Naive B cell (primary cell): ENCODE measurements around the gene PACS2. TPM values are rescaled to one million over a fixed set of nuclear protein-coding genes. Genes with fewer than 3 reads are reported as not detected.
"Not testable (repeated sequence)": the region's sequence is repeated elsewhere in the genome, so short reads cannot be mapped to it uniquely, and the experiment has no call there.

Experiments
- ATAC-seq, 2 donors: fragments of 150-1000 bp; cut with Tn5 transposase; 2 replicates each; pipeline ENCODE4 v1.10.0; 2021; ENCODE audit warnings: low read depth in 2 of 2, mild to moderate bottlenecking in 2 of 2, moderate library complexity in 2 of 2
- DNase-seq: peaks from one replicate; pipeline ENCODE4 v3.0.0; 2022
- H3K27ac Mint-ChIP-seq, 6 donors: one replicate each; pipeline ENCODE4 v1.8.0; 2020 to 2022; ENCODE audit warnings: mild to moderate bottlenecking in 6 of 6, mixed read lengths in 6 of 6, moderate library complexity in 5 of 6, inconsistent platforms in 2 of 6
- H3K27me3 Mint-ChIP-seq, 3 donors: one replicate each; pipeline ENCODE4 v1.8.0; 2021 to 2022; ENCODE audit warnings: mixed read lengths in 3 of 3, mild to moderate bottlenecking in 1 of 3
- H3K36me3 Mint-ChIP-seq, 2 donors: one replicate each; pipeline ENCODE4 v1.8.0; 2020 to 2022; ENCODE audit warnings: mixed read lengths in 2 of 2, inconsistent platforms in 1 of 2, mild to moderate bottlenecking in 1 of 2
- H3K4me1 Mint-ChIP-seq, 3 donors: one replicate each; pipeline ENCODE4 v1.8.0; 2020 to 2022; ENCODE audit warnings: mixed read lengths in 3 of 3, inconsistent platforms in 1 of 3, mild to moderate bottlenecking in 1 of 3, moderate library complexity in 1 of 3
- H3K4me3 Mint-ChIP-seq, 8 donors: one replicate each; pipeline ENCODE4 v1.8.0; 2020 to 2022; ENCODE audit warnings: mild to moderate bottlenecking in 8 of 8, mixed read lengths in 8 of 8, moderate library complexity in 8 of 8, inconsistent platforms in 2 of 8
- H3K9me3 Mint-ChIP-seq, 7 donors: one replicate each; pipeline ENCODE4 v1.8.0; 2020 to 2022; ENCODE audit warnings: mixed read lengths in 7 of 7, mild to moderate bottlenecking in 5 of 7, inconsistent platforms in 2 of 7, moderate library complexity in 1 of 7
- polyA plus RNA-seq, 6 donors: library from polyadenylated mRNA; unstranded; fragments of 300-500 nt; fragmentation: Illumina TruSeq; gene quantifications; one replicate each; pipeline ENCODE4 v1.2.3, GENCODE V29; 2021; ENCODE audit warnings: low read depth in 6 of 6

Gene PACS2
- polyA plus RNA-seq, 6 donors from 2014 or later: 1.3 to 3.7 (median 1.5) TPM

DNA sequence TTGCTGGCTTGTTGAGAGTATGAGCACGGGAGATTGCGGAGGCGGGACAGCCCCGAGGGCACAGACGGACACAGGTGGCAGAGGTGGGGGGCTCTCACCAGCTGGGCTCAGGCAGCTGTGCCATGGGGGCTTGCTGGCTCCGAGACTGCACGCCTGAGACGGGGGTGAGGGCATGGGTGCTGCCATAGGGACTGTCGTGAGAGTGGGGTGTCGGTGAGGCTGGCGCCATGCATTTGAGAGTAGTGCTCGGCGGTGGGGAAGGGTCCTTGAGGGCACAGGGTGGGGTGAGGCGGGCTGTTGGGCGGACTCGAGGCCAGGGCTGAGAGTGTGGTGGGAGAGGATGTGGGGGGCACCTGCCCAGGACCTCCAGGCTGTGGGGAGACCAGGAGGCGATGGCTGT is 43.1 kb downstream of the PACS2 start:
- Mint-ChIP-seq H3K4me1 (peaks cover 0 to 3% (median 0%) of the 10 kb centered on the region in 3 donors), H3K27ac (no peak overlapping the region), H3K36me3 (no peaks in the 10 kb centered on the region), H3K27me3 (no peaks in the 10 kb centered on the region), H3K9me3 (no peaks in the 10 kb centered on the region), H3K4me3 (no peak overlapping the region)
- DNase-seq: no peak
- no peak for ATAC-seq

DNA sequence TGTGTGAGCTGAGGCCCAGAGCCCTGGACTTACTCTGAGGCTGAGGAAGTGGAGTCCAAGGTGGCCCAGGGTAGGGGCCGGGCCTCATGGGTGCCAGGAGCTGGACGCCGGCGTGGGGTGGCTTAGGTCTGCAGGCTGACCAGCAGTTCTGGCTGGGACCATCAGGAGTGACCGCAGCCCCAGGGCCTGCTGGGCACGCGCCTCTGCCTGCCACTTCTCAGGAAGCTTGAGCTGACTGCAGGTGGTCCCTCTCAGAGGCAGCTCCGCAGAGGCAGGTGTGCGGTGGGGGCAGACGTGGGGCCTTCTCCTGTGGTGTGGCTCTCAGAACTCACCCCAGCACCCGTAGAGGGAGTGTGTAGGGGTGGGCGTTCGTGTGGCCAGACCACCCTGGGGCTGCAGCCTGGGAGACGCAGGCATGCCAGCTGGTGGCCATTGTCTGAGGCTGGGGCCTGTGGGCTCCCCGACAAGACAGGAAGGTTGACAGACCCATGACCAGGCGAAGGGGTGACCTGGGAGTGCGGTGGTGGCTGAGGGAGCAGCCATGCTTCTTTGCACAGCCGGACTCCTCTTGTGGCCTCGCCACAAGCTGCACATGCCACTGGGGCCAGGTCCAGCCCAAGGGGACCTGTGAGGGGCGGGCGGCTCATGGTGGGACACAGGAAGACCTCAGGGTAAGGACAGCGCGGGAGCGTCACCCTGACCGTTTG is 43.7 kb downstream of the PACS2 start:
- ATAC-seq (no peak), DNase-seq (no peak)
- H3K27me3 Mint-ChIP-seq: no peaks in the 10 kb centered on the region
- no peaks in the 10 kb centered on the region for H3K9me3 Mint-ChIP-seq
- no peak overlapping the region for H3K27ac Mint-ChIP-seq
- H3K36me3 Mint-ChIP-seq: no peaks in the 10 kb centered on the region
- H3K4me3 Mint-ChIP-seq: no peak overlapping the region
- H3K4me1 Mint-ChIP-seq: peaks cover 0 to 3% (median 2%) of the 10 kb centered on the region in 3 donors

DNA sequence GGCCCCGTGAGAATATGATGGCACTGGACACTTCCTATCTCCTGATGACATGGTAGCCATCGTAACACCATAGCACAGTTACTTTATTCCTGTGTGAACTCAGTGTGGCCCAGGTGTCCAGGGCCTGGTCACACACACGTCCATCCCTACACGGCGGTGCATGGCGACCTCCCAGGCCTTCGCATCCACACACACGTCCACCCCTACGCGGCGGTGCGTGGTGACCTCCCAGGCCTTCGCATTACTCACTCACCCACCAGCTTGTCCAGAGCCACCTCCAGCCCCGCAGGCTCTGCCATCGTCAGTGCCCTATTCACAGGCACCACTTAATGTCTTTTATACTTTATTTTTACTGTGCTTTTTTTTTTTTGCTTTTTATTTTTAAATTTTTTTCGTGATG is 44.4 kb downstream of the PACS2 start:
- no peak overlapping the region for H3K4me3 Mint-ChIP-seq
- no peaks in the 10 kb centered on the region for H3K9me3 Mint-ChIP-seq

DNA sequence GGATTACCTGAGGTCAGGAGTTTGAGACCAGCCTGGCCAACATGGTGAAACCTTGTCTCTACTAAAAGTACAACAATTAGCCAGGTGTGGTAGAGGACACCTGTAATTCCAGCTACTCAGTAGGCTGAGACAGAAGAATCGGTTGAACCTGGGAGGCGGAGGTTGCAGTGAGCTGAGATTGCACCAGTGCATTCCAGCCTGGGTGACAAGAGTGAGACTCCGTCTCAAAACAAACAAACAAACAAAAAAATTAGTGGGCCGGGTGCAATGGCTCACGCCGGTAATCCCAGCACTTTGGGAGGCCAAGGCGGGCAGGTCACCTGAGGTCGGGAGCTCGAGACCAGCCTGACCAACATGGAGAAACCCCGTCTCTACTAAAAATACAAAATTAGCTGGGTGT is 46.9 kb downstream of the PACS2 start:
- H3K36me3 Mint-ChIP-seq, ATAC-seq, H3K9me3 Mint-ChIP-seq, DNase-seq, H3K27me3 Mint-ChIP-seq: not testable (repeated sequence)
- H3K27ac Mint-ChIP-seq: peak overlapping the region in 1 of 6 donors; percentile 41
- peak overlapping the region in 1 of 8 donors; percentile 12 for H3K4me3 Mint-ChIP-seq
- H3K4me1 Mint-ChIP-seq: peaks cover 8 to 17% (median 9%) of the 10 kb centered on the region in 3 donors

More for the DNA sequence above, 44.4 kb downstream of the PACS2 start:
- Mint-ChIP-seq H3K36me3 (no peaks in the 10 kb centered on the region), H3K27me3 (no peaks in the 10 kb centered on the region), H3K27ac (no peak overlapping the region), H3K4me1 (peaks cover 6 to 10% (median 6%) of the 10 kb centered on the region in 3 donors)
- ATAC-seq (no peak), DNase-seq (no peak)

DNA sequence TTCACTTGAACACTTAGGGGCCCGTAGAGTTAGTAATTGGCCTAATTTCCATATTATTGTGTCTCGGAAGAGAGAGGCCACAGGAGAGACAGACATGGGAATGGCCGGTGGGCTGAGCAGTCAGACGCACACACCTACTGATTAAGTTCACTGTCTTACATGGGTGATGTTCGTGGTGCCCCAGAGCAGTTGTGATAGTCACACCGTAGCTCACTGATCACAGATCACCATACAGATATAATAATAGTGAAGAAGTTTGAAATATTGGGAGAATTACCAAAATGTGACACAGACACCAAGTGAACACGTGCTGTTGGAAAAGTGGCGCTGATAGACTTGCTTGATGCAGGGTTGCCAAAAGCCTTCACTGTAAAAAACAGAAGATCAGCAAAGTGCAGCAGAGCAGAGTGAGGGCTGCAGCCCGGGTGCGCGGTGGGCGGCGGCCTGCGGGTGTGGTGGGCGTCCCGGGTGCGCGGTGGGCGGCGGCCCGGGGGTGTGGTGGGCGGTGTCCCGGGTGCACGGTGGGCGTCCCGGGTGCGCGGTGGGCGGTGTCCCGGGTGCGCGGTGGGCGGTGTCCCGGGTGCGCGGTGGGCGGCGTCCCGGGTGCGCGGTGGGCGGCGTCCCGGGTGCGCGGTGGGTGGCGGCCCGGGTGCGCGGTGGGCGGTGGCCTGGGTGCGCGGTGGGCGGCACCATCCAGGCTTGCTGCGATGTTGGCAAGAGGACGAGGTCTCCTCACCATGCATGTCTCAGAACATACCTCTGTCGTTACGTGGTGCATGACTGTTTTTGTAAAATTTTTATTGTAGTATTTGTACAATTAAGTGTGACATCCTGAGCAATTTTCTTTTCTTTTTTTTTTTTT is 49.5 kb downstream of the PACS2 start:
- DNase-seq (peak; percentile 51), ATAC-seq (peak; percentile 84 to 89)
- Mint-ChIP-seq H3K27me3 (no peaks in the 10 kb centered on the region), H3K4me3 (peak overlapping the region; percentile 64 to 86 (median 77)), H3K27ac (peak overlapping the region in 2 of 6 donors; percentile 24 to 64), H3K4me1 (peaks cover 8 to 17% (median 9%) of the 10 kb centered on the region in 3 donors), H3K36me3 (no peaks in the 10 kb centered on the region), H3K9me3 (no peaks in the 10 kb centered on the region)

DNA sequence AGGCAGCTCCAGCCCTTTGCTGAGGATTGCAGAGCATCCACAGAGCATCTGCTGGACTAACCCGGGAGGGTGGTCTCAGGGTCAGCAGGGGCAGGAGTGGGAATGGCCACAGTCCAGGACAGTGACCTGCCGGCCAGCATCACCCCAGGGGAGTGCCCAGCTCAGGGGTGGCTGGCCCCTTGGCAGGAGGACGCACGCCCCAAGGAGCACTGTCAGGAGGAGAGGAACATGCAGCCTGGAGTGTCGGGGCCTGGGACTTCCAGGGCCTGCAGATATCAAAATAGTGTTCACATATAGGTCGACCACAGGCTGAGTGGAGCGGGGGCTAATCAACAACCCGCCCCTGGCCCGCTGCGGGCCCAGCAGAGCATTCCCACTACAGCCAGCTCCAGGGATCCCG is 50.6 kb downstream of the PACS2 start:
- H3K36me3 Mint-ChIP-seq: no peaks in the 10 kb centered on the region
- H3K27ac Mint-ChIP-seq: no peak overlapping the region
- peaks cover 8 to 17% (median 9%) of the 10 kb centered on the region in 3 donors for H3K4me1 Mint-ChIP-seq
- H3K4me3 Mint-ChIP-seq: no peak overlapping the region
- H3K9me3 Mint-ChIP-seq: no peaks in the 10 kb centered on the region
- DNase-seq (no peak), ATAC-seq (no peak)
- no peaks in the 10 kb centered on the region for H3K27me3 Mint-ChIP-seq

DNA sequence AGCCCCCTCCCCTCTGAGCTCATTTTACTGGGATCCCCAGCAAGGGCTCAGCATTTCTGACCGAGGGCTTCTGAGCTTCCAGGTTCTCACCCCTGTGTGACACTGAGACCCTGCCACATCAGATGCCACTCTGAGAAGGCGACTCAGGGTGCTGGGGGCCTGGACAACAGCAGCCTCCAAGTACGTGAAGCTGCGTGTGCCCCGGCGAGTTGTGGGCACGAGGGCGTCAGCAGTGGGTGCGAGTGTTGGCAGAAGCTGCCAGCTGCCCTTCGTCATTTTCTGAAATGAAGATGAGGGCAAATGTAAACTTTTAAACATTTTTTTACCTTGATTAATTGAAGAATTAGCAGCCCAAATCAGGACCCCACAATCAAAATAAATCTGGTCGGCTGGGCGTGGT is 51.1 kb downstream of the PACS2 start:
- Mint-ChIP-seq H3K4me3 (no peak overlapping the region), H3K9me3 (no peaks in the 10 kb centered on the region), H3K27ac (no peak overlapping the region), H3K4me1 (peaks cover 9 to 19% (median 9%) of the 10 kb centered on the region in 3 donors), H3K36me3 (no peaks in the 10 kb centered on the region), H3K27me3 (no peaks in the 10 kb centered on the region)
- DNase-seq (no peak), ATAC-seq (no peak)

DNA sequence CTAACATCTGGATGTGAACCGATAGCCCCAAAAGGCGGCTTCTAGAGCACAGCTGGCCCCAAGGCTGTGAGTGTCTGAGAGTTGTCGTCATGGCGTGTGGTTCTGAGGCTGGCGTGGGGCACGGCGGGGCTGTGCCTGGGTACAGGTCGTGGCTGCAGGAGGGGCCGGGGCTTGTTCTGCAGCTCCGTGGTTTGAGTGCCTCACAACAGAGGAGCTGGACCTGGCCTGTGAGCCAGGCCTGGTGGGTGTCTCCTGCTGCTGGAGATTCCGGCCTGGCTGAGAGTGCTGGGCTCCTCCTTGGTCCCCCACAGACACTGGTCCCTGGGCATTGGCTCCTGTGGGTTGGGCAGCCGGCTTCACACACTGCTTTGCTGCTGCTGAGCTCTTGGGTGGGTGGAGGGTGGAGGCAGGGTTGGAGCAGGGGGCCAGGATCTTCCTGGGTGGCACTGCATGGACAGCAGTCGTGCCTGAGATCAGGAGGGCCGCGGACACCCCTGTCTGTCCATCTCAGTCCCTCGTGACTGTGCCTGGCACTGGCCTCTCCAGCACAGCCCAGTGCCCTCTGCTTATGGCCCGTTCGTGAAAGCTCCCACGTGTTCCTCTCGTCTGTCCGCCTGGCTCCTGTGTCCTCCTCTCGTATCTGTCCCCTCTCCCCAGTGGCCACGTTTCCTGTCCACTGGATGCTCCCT is 52.0 kb downstream of the PACS2 start:
- ATAC-seq (no peak), DNase-seq (no peak)
- Mint-ChIP-seq H3K4me3 (peak overlapping the region in 3 of 8 donors; percentile 29 to 63 (median 47)), H3K4me1 (peaks cover 12 to 23% (median 15%) of the 10 kb centered on the region in 3 donors), H3K27ac (peak overlapping the region in 1 of 6 donors; percentile 28), H3K9me3 (no peaks in the 10 kb centered on the region), H3K36me3 (no peaks in the 10 kb centered on the region), H3K27me3 (no peaks in the 10 kb centered on the region)

DNA sequence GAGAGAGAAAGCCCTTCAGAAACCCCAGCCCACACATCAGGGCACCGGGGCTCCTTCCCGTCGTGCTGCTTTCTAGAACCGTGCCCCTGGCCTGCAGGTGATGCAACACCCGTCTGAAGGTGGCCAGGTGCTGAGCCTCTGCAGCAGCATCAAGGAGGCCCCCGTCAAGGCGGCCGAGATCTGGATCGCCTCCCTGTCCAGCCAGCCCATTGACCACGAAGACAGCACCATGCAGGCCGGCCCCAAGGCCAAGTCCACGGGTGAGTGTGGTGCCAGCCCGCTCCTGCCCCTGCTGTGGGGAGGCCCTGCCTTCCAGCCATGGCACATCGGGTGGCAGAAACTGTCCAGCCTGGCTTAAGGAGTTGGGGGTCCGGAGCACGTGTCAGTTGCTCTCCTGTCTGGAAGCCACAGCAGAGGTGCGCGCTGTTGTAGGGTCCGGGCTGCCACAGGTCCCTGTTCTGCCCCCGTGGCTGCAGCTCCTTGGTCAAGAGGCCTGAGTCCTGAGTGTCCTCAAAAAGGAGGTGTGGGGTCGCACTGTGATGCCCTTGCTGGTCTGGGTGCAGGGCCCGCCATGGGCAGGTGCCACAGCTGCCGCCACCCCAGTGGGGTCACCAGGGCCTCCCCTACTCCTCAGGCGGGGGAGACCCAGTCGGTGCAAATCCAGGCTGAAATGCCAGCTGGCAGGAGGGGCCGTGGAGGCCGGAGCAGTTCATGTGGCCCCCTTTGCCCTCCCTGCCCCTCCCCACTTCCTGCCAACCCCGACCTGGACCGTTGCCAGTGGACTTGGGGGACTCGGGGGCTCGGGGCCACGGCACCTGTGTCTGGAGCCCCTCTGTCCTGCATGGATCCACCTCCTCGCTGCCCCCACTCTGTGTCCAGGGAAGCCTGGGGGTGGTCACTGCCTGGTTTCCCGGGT is 52.8 kb downstream of the PACS2 start:
- peak overlapping the region in 2 of 6 donors; percentile 28 to 49 for H3K27ac Mint-ChIP-seq
- peak overlapping the region in 2 of 8 donors; percentile 47 to 63 for H3K4me3 Mint-ChIP-seq
- no peaks in the 10 kb centered on the region for H3K27me3 Mint-ChIP-seq
- H3K36me3 Mint-ChIP-seq: no peaks in the 10 kb centered on the region
- no peaks in the 10 kb centered on the region for H3K9me3 Mint-ChIP-seq
- DNase-seq (no peak), ATAC-seq (no peak)
- peaks cover 12 to 23% (median 15%) of the 10 kb centered on the region in 3 donors for H3K4me1 Mint-ChIP-seq

DNA sequence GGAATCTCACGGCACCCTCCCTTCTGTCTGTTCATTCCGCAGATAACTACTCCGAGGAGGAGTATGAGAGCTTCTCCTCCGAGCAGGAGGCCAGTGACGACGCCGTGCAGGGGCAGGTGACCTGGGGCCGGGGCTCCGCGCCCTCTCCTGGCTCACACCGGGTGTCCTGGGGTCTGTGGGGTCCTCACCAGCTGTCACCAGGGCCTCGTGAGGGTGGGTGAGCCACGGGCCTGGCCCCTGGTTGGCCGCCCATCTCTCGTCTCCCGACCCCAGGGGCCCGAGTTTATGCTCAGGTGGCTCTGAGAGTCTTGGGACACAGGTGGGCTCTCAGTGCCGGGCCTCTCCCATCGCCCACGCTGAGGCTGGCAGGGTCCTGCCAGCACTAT is 53.5 kb downstream of the PACS2 start:
- no peak overlapping the region for H3K27ac Mint-ChIP-seq

DNA sequence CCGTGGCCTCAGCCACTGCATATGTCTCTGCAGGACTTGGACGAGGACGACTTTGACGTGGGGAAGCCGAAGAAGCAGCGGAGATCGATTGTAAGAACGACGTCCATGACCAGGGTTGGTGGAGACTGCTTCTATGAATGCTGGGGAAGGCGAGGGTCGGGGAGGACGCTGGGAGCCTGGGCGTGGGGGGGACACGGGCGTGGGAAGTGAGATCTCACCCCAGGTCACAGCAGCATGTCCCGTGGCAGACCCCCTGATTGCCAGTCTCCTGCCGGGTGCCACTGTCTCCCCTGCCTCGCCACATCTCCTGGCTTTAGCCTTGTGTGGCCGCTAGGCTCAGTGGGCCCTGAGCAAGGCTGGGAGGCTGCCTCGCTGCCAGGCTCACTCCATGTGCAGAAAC is 53.9 kb downstream of the PACS2 start:
- Mint-ChIP-seq H3K27ac (peak overlapping the region in 1 of 6 donors; percentile 58), H3K4me1 (peaks cover 12 to 20% (median 14%) of the 10 kb centered on the region in 3 donors), H3K4me3 (no peak overlapping the region), H3K27me3 (no peaks in the 10 kb centered on the region), H3K9me3 (no peaks in the 10 kb centered on the region), H3K36me3 (no peaks in the 10 kb centered on the region)
- DNase-seq (no peak), ATAC-seq (no peak)

More for the DNA sequence above, 53.5 kb downstream of the PACS2 start:
- Mint-ChIP-seq H3K9me3 (no peaks in the 10 kb centered on the region), H3K36me3 (no peaks in the 10 kb centered on the region), H3K27me3 (no peaks in the 10 kb centered on the region), H3K4me1 (peaks cover 12 to 22% (median 15%) of the 10 kb centered on the region in 3 donors), H3K4me3 (no peak overlapping the region)
- no peak for DNase-seq
- ATAC-seq: no peak

DNA sequence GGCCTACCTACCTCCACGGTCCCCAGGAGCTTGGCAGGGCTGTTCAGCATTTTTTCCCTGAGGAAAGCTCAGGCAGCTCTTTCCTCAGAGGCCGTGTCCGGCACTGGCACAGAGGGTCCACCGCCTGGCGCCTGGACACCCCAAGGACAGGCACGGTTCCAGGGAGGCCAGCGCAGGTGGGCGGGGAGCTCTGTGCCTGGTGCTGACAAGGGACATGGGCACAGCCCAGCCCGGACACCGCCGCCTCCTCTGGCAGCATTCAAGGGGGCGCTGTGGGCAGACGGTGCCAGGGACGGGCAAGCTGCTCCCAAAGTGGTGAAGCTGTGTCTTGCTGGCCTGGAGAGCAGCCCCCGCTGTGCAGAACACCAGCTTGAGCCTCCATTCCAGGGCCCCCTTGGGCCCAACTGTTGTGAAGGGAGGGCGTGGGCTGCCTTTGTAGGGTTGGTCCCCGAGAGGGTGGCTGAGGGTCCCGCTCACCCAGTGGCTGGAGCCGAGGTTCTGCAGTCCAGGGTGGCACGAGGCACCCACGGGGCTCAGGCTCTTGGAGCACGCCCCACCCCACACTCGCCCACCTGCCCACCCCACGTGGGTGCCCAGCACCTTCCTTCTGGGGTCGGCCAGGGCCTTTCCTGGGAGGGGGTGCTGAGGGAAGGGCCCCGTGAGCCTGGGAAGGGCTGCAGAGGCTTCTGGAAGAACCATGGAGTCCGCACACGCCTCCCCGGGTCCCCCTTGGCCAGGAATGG is 54.5 kb downstream of the PACS2 start:
- no peak overlapping the region for H3K27ac Mint-ChIP-seq
- ATAC-seq: no peak

More for the DNA sequence above, 54.5 kb downstream of the PACS2 start:
- Mint-ChIP-seq H3K4me3 (no peak overlapping the region), H3K36me3 (no peaks in the 10 kb centered on the region), H3K27me3 (no peaks in the 10 kb centered on the region), H3K4me1 (peaks cover 5 to 14% (median 7%) of the 10 kb centered on the region in 3 donors), H3K9me3 (no peaks in the 10 kb centered on the region)
- DNase-seq: no peak
